DOHH2 (cell line): ENCODE measurements around the gene CCDC179.

Experiments
- H3F3A ChIP-seq: fragments of 200-600 bp; sonication (generic), shearing (Covaris generic); 2 replicates; pipeline ENCODE4 v1.6.0; 2016; ENCODE audit warnings: antibody characterized with exemption, mild to moderate bottlenecking; ENCODE audit not compliant: control insufficient read depth, insufficient read depth
- H3K27ac ChIP-seq: fragments of 200-600 bp; sonication (generic); 2 replicates; pipeline ENCODE4 v1.5.1; 2014; ENCODE audit warnings: low read depth, mild to moderate bottlenecking, low read length, moderate library complexity
- H3K27me3 ChIP-seq: fragments of 200-600 bp; sonication (generic); 2 replicates; pipeline ENCODE4 v1.6.1; 2014; ENCODE audit warnings: mild to moderate bottlenecking, low read length, mixed read lengths; ENCODE audit not compliant: control insufficient read depth
- H3K36me3 ChIP-seq: fragments of 200-600 bp; sonication (generic); 2 replicates; pipeline ENCODE4 v1.6.1; 2014; ENCODE audit warnings: mild to moderate bottlenecking, low read length, moderate library complexity, mixed read lengths; ENCODE audit not compliant: control insufficient read depth
- H3K4me1 ChIP-seq: fragments of 200-600 bp; sonication (generic); 2 replicates; pipeline ENCODE4 v1.6.1; 2014; ENCODE audit warnings: mild to moderate bottlenecking, low read length, mixed read lengths; ENCODE audit not compliant: control insufficient read depth
- H3K4me2 ChIP-seq: fragments of 200-600 bp; sonication (generic); 2 replicates; pipeline ENCODE4 v1.6.0; 2014; ENCODE audit warnings: mild to moderate bottlenecking, low read length, moderate library complexity
- H3K4me3 ChIP-seq: fragments of 200-600 bp; sonication (generic); 2 replicates; pipeline ENCODE4 v1.5.1; 2014; ENCODE audit warnings: mild to moderate bottlenecking, low read length, mixed read lengths
- H3K79me2 ChIP-seq: fragments of 200-600 bp; sonication (generic); 2 replicates; pipeline ENCODE4 v1.6.1; 2014; ENCODE audit warnings: mild to moderate bottlenecking, low read length, mixed read lengths; ENCODE audit not compliant: control insufficient read depth
- H3K9me2 ChIP-seq: fragments of 200-600 bp; sonication (generic); replicated peaks from 2 replicates; pipeline ENCODE4 v1.6.1; 2014; ENCODE audit warnings: mild to moderate bottlenecking, low read length, mixed read lengths; ENCODE audit not compliant: control insufficient read depth
- H3K9me3 ChIP-seq: fragments of 200-600 bp; sonication (generic); 2 replicates; pipeline ENCODE4 v1.6.1; 2014; ENCODE audit warnings: antibody characterized with exemption, low read length, mixed read lengths; ENCODE audit not compliant: control insufficient read depth, insufficient read depth
- H4K20me1 ChIP-seq: fragments of 200-600 bp; sonication (generic); 2 replicates; pipeline ENCODE4 v1.6.0; 2014; ENCODE audit warnings: low read depth, mild to moderate bottlenecking, antibody characterized with exemption, low read length, moderate library complexity; ENCODE audit not compliant: control insufficient read depth, insufficient read depth
- CTCF ChIP-seq: fragments of 200-600 bp; sonication (generic); IDR thresholded peaks from one replicate; pipeline ENCODE4 v1.5.1; 2014; ENCODE audit warnings: antibody characterized with exemption, mild to moderate bottlenecking, low read depth, low read length; ENCODE audit not compliant: poor library complexity, severe bottlenecking
- EZH2phosphoT487 ChIP-seq: fragments of 200-600 bp; sonication (generic); IDR thresholded peaks from 2 replicates; pipeline ENCODE4 v1.6.1; 2017; ENCODE audit warnings: borderline replicate concordance, mild to moderate bottlenecking, antibody characterized with exemption, low read length, moderate library complexity, mixed read lengths

CCDC179 gene

GRCh38 chr11:22809893-22810292 lies 50.4 kb downstream of the CCDC179 start:
- peaks cover 21% of the 10 kb centered on the region for H3K4me1 ChIP-seq
- no peaks in the 10 kb centered on the region for H3K27me3 ChIP-seq
- H3K4me2 ChIP-seq = no peak overlapping the region
- H4K20me1 ChIP-seq = no peaks in the 10 kb centered on the region
- H3K27ac ChIP-seq = no peak overlapping the region
- H3F3A ChIP-seq = no peaks in the 10 kb centered on the region
- H3K4me3 ChIP-seq = no peak overlapping the region
- no peaks in the 10 kb centered on the region for H3K36me3 ChIP-seq
- H3K9me3 ChIP-seq = no peaks in the 10 kb centered on the region
- no peaks in the 10 kb centered on the region for H3K79me2 ChIP-seq
- H3K9me2 ChIP-seq = no peaks in the 10 kb centered on the region
- TF ChIP-seq CTCF (no peak), EZH2phosphoT487 (no peak)

GRCh38 chr11:22808571-22809197 lies 51.6 kb downstream of the CCDC179 start:
- no peaks in the 10 kb centered on the region for H3K79me2 ChIP-seq
- H3K4me2 ChIP-seq = peak overlapping the region; percentile 33
- H4K20me1 ChIP-seq = no peaks in the 10 kb centered on the region
- no peak overlapping the region for H3K27ac ChIP-seq
- H3K9me3 ChIP-seq = no peaks in the 10 kb centered on the region
- no peak overlapping the region for H3K4me3 ChIP-seq
- no peaks in the 10 kb centered on the region; the same call in 1 of the 2 replicates for H3K9me2 ChIP-seq
- no peak for TF ChIP-seq CTCF
- no peak for TF ChIP-seq EZH2phosphoT487
- H3K27me3 ChIP-seq = peaks cover under 1% of the 10 kb centered on the region; the same call in 1 of the 2 replicates
- H3K4me1 ChIP-seq = peaks cover 21% of the 10 kb centered on the region
- no peaks in the 10 kb centered on the region for H3K36me3 ChIP-seq
- no peaks in the 10 kb centered on the region for H3F3A ChIP-seq

- TF ChIP-seq CTCF (no peak), EZH2phosphoT487 (no peak)
- no peak overlapping the region for H3K27ac ChIP-seq
- peaks cover 21% of the 10 kb centered on the region for H3K4me1 ChIP-seq
- H3K27me3 ChIP-seq = peaks cover 4% of the 10 kb centered on the region; the same call in 1 of the 2 replicates
- no peaks in the 10 kb centered on the region for H4K20me1 ChIP-seq
- no peaks in the 10 kb centered on the region for H3F3A ChIP-seq
- no peaks in the 10 kb centered on the region; the same call in 1 of the 2 replicates for H3K9me2 ChIP-seq
- peak overlapping the region; percentile 33 for H3K4me2 ChIP-seq
- H3K79me2 ChIP-seq = no peaks in the 10 kb centered on the region
- H3K36me3 ChIP-seq = no peaks in the 10 kb centered on the region
- no peak overlapping the region for H3K4me3 ChIP-seq
- no peaks in the 10 kb centered on the region for H3K9me3 ChIP-seq
These were observed 52.3 kb downstream of the CCDC179 start for GRCh38 chr11:22807855-22808570.
